ENCODE results near the gene DDN.
A peak's percentile ranks its signal among the peaks of the same experiment; 100 is the strongest.

Gene DDN

GRCh38 chr12:49032679-49033447 lies 33.7 kb upstream of the DDN start:
- WGBS, 2 donors (ENCODE audit: extremely low coverage in 2 of 2, insufficient read length in 2 of 2, insufficient replicate concordance in 1 of 2), result no CpG with 5 or more reads among the region's 3 CpGs
- no peaks in the 10 kb centered on the region for H3K9me3 ChIP-seq (replicated peaks in 1 of 2; ENCODE audit: control insufficient read depth in 2 of 2, insufficient read depth in 1 of 2, low read depth in 1 of 2, low read length in 2 of 2)
- H4K8ac ChIP-seq (ENCODE audit: low read depth, low read length), result no peak overlapping the region
- H2BK12ac ChIP-seq (ENCODE audit: low read length), result no peak overlapping the region
- no peak overlapping the region for H2AFZ ChIP-seq (ENCODE audit: low read length)
- H3K27ac ChIP-seq (replicated peaks; ENCODE audit: low read length), result no peak overlapping the region
- no peak overlapping the region for H4K91ac ChIP-seq (ENCODE audit: low read depth, low read length, poor library complexity)
- H3K14ac ChIP-seq (ENCODE audit: low read length), result no peak overlapping the region
- H2BK120ac ChIP-seq (ENCODE audit: low read depth, low read length), result no peak overlapping the region
- H3K9ac ChIP-seq (ENCODE audit: low read depth, low read length, poor library complexity), result no peak overlapping the region
- H3K79me1 ChIP-seq (ENCODE audit: low read depth, low read length), result peaks cover 16% of the 10 kb centered on the region
- no peak overlapping the region for H3K18ac ChIP-seq (ENCODE audit: low read length)
- H2BK5ac ChIP-seq (ENCODE audit: low read length), result no peak overlapping the region
- no peak overlapping the region for H3K4me3 ChIP-seq (ENCODE audit: low read length in 2 of 2)
- H2AK5ac ChIP-seq (ENCODE audit: low read depth, low read length), result no peak overlapping the region
- H3K36me3 ChIP-seq (replicated peaks in 1 of 2; ENCODE audit: control insufficient read depth in 2 of 2, insufficient read depth in 2 of 2, low read length in 2 of 2), result peaks cover 76 to 98% of the 10 kb centered on the region in 2 donors
- H3K27me3 ChIP-seq (ENCODE audit: control insufficient read depth in 3 of 3, insufficient read depth in 3 of 3, low read depth in 1 of 3, low read length in 3 of 3), result no peaks in the 10 kb centered on the region
- H2BK15ac ChIP-seq (ENCODE audit: low read length), result no peak overlapping the region
- H3K4me2 ChIP-seq (ENCODE audit: insufficient read depth, low read length, poor library complexity, severe bottlenecking), result no peak overlapping the region
- no peak overlapping the region for H3K4ac ChIP-seq (ENCODE audit: low read length)
- no peak overlapping the region for H3K23ac ChIP-seq (ENCODE audit: low read depth, low read length, poor library complexity)
- DNase-seq (ENCODE audit: low spot score), result no peak
- H3K4me1 ChIP-seq (ENCODE audit: control insufficient read depth in 2 of 2, insufficient read depth in 1 of 2, low read depth in 1 of 2, low read length in 2 of 2), result no peaks in the 10 kb centered on the region

- no peak overlapping the region for H3K4ac ChIP-seq (ENCODE audit: low read length)
- peaks cover 74 to 98% of the 10 kb centered on the region in 2 donors for H3K36me3 ChIP-seq (replicated peaks in 1 of 2; ENCODE audit: control insufficient read depth in 2 of 2, insufficient read depth in 2 of 2, low read length in 2 of 2)
- H4K8ac ChIP-seq (ENCODE audit: low read depth, low read length), result no peak overlapping the region
- H3K9me3 ChIP-seq (replicated peaks in 1 of 2; ENCODE audit: control insufficient read depth in 2 of 2, insufficient read depth in 1 of 2, low read depth in 1 of 2, low read length in 2 of 2), result no peaks in the 10 kb centered on the region
- no peak overlapping the region for H3K9ac ChIP-seq (ENCODE audit: low read depth, low read length, poor library complexity)
- no peak overlapping the region for H3K4me2 ChIP-seq (ENCODE audit: insufficient read depth, low read length, poor library complexity, severe bottlenecking)
- no peak overlapping the region for H2AK5ac ChIP-seq (ENCODE audit: low read depth, low read length)
- no peak overlapping the region for H4K91ac ChIP-seq (ENCODE audit: low read depth, low read length, poor library complexity)
- H3K18ac ChIP-seq (ENCODE audit: low read length), result no peak overlapping the region
- H3K27ac ChIP-seq (replicated peaks; ENCODE audit: low read length), result no peak overlapping the region
- H2BK15ac ChIP-seq (ENCODE audit: low read length), result no peak overlapping the region
- H3K4me1 ChIP-seq (ENCODE audit: control insufficient read depth in 2 of 2, insufficient read depth in 1 of 2, low read depth in 1 of 2, low read length in 2 of 2), result no peaks in the 10 kb centered on the region
- H3K14ac ChIP-seq (ENCODE audit: low read length), result no peak overlapping the region
- no peaks in the 10 kb centered on the region for H3K27me3 ChIP-seq (ENCODE audit: control insufficient read depth in 3 of 3, insufficient read depth in 3 of 3, low read depth in 1 of 3, low read length in 3 of 3)
- no peak overlapping the region for H2BK12ac ChIP-seq (ENCODE audit: low read length)
- DNase-seq (ENCODE audit: low spot score), result no peak
- H2BK120ac ChIP-seq (ENCODE audit: low read depth, low read length), result no peak overlapping the region
- H3K4me3 ChIP-seq (ENCODE audit: low read length in 2 of 2), result no peak overlapping the region
- peaks cover 11% of the 10 kb centered on the region for H3K79me1 ChIP-seq (ENCODE audit: low read depth, low read length)
- H3K23ac ChIP-seq (ENCODE audit: low read depth, low read length, poor library complexity), result no peak overlapping the region
- no peak overlapping the region for H2AFZ ChIP-seq (ENCODE audit: low read length)
- no CpG with 5 or more reads among the region's 4 CpGs for WGBS, 2 donors (ENCODE audit: extremely low coverage in 2 of 2, insufficient read length in 2 of 2, insufficient replicate concordance in 1 of 2)
- no peak overlapping the region for H2BK5ac ChIP-seq (ENCODE audit: low read length)
These were observed 33.1 kb upstream of the DDN start for GRCh38 chr12:49032276-49032675.

- Histone ChIP-seq H3K4ac (ENCODE audit: low read length) (no peak overlapping the region), H2BK15ac (ENCODE audit: low read length) (no peak overlapping the region), H3K4me3 (ENCODE audit: low read length in 2 of 2) (no peak overlapping the region), H3K27me3 (ENCODE audit: control insufficient read depth in 3 of 3, insufficient read depth in 3 of 3, low read depth in 1 of 3, low read length in 3 of 3) (no peaks in the 10 kb centered on the region), H3K79me1 (ENCODE audit: low read depth, low read length) (peaks cover 7% of the 10 kb centered on the region), H3K9me3 (replicated peaks in 1 of 2; ENCODE audit: control insufficient read depth in 2 of 2, insufficient read depth in 1 of 2, low read depth in 1 of 2, low read length in 2 of 2) (no peaks in the 10 kb centered on the region), H3K4me2 (ENCODE audit: insufficient read depth, low read length, poor library complexity, severe bottlenecking) (no peak overlapping the region), H2BK12ac (ENCODE audit: low read length) (no peak overlapping the region), H3K27ac (replicated peaks; ENCODE audit: low read length) (no peak overlapping the region), H2BK5ac (ENCODE audit: low read length) (no peak overlapping the region), H3K14ac (ENCODE audit: low read length) (peak overlapping the region; percentile 5), H2BK120ac (ENCODE audit: low read depth, low read length) (no peak overlapping the region), H3K18ac (ENCODE audit: low read length) (no peak overlapping the region), H3K23ac (ENCODE audit: low read depth, low read length, poor library complexity) (no peak overlapping the region), H2AFZ (ENCODE audit: low read length) (no peak overlapping the region), H2AK5ac (ENCODE audit: low read depth, low read length) (no peak overlapping the region), H3K36me3 (replicated peaks in 1 of 2; ENCODE audit: control insufficient read depth in 2 of 2, insufficient read depth in 2 of 2, low read length in 2 of 2) (peaks cover 70 to 98% of the 10 kb centered on the region in 2 donors), H3K9ac (ENCODE audit: low read depth, low read length, poor library complexity) (no peak overlapping the region), H3K4me1 (ENCODE audit: control insufficient read depth in 2 of 2, insufficient read depth in 1 of 2, low read depth in 1 of 2, low read length in 2 of 2) (no peaks in the 10 kb centered on the region), H4K8ac (ENCODE audit: low read depth, low read length) (no peak overlapping the region), H4K91ac (ENCODE audit: low read depth, low read length, poor library complexity) (no peak overlapping the region)
- WGBS, 2 donors (ENCODE audit: extremely low coverage in 2 of 2, insufficient read length in 2 of 2, insufficient replicate concordance in 1 of 2), result no CpG with 5 or more reads among the region's 8 CpGs
- DNase-seq (ENCODE audit: low spot score), result no peak
These were observed 32.5 kb upstream of the DDN start for GRCh38 chr12:49031573-49032161.

GRCh38 chr12:49030714-49031572 lies 31.8 kb upstream of the DDN start:
- Histone ChIP-seq H4K91ac (ENCODE audit: low read depth, low read length, poor library complexity) (no peak overlapping the region), H3K4me1 (ENCODE audit: control insufficient read depth in 2 of 2, insufficient read depth in 1 of 2, low read depth in 1 of 2, low read length in 2 of 2) (no peaks in the 10 kb centered on the region), H3K4me2 (ENCODE audit: insufficient read depth, low read length, poor library complexity, severe bottlenecking) (no peak overlapping the region), H3K9ac (ENCODE audit: low read depth, low read length, poor library complexity) (no peak overlapping the region), H2BK5ac (ENCODE audit: low read length) (no peak overlapping the region), H2BK15ac (ENCODE audit: low read length) (no peak overlapping the region), H3K79me1 (ENCODE audit: low read depth, low read length) (peaks cover 7% of the 10 kb centered on the region), H3K27me3 (ENCODE audit: control insufficient read depth in 3 of 3, insufficient read depth in 3 of 3, low read depth in 1 of 3, low read length in 3 of 3) (no peaks in the 10 kb centered on the region), H3K27ac (replicated peaks; ENCODE audit: low read length) (no peak overlapping the region), H2AFZ (ENCODE audit: low read length) (no peak overlapping the region), H3K4ac (ENCODE audit: low read length) (no peak overlapping the region), H3K23ac (ENCODE audit: low read depth, low read length, poor library complexity) (no peak overlapping the region), H3K9me3 (replicated peaks in 1 of 2; ENCODE audit: control insufficient read depth in 2 of 2, insufficient read depth in 1 of 2, low read depth in 1 of 2, low read length in 2 of 2) (no peaks in the 10 kb centered on the region), H3K14ac (ENCODE audit: low read length) (peak overlapping the region; percentile 5), H3K36me3 (replicated peaks in 1 of 2; ENCODE audit: control insufficient read depth in 2 of 2, insufficient read depth in 2 of 2, low read length in 2 of 2) (peaks cover 77 to 99% of the 10 kb centered on the region in 2 donors), H2AK5ac (ENCODE audit: low read depth, low read length) (no peak overlapping the region), H2BK12ac (ENCODE audit: low read length) (no peak overlapping the region), H2BK120ac (ENCODE audit: low read depth, low read length) (no peak overlapping the region), H4K8ac (ENCODE audit: low read depth, low read length) (no peak overlapping the region), H3K4me3 (ENCODE audit: low read length in 2 of 2) (no peak overlapping the region), H3K18ac (ENCODE audit: low read length) (no peak overlapping the region)
- WGBS, 2 donors (ENCODE audit: extremely low coverage in 2 of 2, insufficient read length in 2 of 2, insufficient replicate concordance in 1 of 2), result no CpG with 5 or more reads among the region's 19 CpGs
- no peak for DNase-seq (ENCODE audit: low spot score)

All from neuronal stem cell (in vitro differentiated cells).